NB4 (cell line): ENCODE measurements around the gene GRXCR2.

Experiments
- DNase-seq: peaks from one replicate; pipeline ENCODE4 v3.0.0; 2010; ENCODE audit warnings: low read depth
- H3K4me3 ChIP-seq: one replicate; pipeline ENCODE4 v1.5.1; 2011; ENCODE audit warnings: mild to moderate bottlenecking, low read depth, low read length, moderate library complexity
- MYC ChIP-seq: IDR thresholded peaks from 2 replicates; pipeline ENCODE4 v1.6.1; 2011; ENCODE audit warnings: low read depth, low read length
- POLR2A ChIP-seq: IDR thresholded peaks from 2 replicates; pipeline ENCODE4 v1.6.1; 2011; ENCODE audit warnings: mild to moderate bottlenecking; ENCODE audit not compliant: insufficient read length; ENCODE audit errors: extremely low read depth
- TF ChIP-seq, protein P1 (sequence below): IDR thresholded peaks from 2 replicates; pipeline ENCODE4 v1.6.1; 2011; ENCODE audit warnings: low read depth, low read length
- TF ChIP-seq, protein P2 (sequence below): IDR thresholded peaks from one replicate; pipeline ENCODE4 v1.5.1; 2012; ENCODE audit warnings: low read depth, low read length

Gene GRXCR2

DNA sequence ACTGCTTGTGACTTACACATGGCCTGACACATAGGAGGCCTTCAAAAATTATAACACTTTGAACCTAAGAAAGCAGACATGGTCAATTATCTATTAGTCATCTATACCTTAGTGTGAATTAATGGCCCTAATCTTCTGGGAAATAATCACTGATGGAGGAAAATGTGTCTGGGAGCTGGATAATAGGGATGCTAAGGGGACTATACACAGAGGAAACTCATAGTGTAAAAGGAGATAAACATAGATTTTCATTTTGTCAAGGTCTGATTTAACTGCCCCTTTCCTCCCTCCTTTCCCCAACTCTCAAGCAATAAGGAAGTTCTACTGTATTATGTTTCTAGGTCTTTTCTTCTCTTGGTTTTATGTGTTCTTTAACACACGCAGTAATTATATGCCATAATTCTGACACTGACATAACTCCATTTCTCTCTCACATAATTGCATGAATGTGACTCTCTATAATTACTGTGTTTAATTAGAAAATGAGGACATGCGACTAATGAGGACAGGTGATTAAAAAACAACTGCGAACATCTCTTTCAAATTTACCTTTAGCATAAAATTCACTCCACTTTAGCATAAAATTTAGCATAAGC is 18.9 kb downstream of the GRXCR2 start:
- TF ChIP-seq, protein P1, sequence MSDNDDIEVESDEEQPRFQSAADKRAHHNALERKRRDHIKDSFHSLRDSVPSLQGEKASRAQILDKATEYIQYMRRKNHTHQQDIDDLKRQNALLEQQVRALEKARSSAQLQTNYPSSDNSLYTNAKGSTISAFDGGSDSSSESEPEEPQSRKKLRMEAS, result no peak
- TF ChIP-seq, protein P2, sequence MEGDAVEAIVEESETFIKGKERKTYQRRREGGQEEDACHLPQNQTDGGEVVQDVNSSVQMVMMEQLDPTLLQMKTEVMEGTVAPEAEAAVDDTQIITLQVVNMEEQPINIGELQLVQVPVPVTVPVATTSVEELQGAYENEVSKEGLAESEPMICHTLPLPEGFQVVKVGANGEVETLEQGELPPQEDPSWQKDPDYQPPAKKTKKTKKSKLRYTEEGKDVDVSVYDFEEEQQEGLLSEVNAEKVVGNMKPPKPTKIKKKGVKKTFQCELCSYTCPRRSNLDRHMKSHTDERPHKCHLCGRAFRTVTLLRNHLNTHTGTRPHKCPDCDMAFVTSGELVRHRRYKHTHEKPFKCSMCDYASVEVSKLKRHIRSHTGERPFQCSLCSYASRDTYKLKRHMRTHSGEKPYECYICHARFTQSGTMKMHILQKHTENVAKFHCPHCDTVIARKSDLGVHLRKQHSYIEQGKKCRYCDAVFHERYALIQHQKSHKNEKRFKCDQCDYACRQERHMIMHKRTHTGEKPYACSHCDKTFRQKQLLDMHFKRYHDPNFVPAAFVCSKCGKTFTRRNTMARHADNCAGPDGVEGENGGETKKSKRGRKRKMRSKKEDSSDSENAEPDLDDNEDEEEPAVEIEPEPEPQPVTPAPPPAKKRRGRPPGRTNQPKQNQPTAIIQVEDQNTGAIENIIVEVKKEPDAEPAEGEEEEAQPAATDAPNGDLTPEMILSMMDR, result no peak
- TF ChIP-seq MYC (no peak), POLR2A (no peak)
- no peak for DNase-seq
- no peak overlapping the region for H3K4me3 ChIP-seq

- TF ChIP-seq, protein P1, result no peak
- TF ChIP-seq MYC (no peak), POLR2A (no peak)
- TF ChIP-seq, protein P2, result no peak
- DNase-seq, result no peak
- H3K4me3 ChIP-seq, result no peak overlapping the region
Measured at GRCh38 chr5:145852990-145853389, 19.8 kb downstream of the GRXCR2 start.

GRCh38 chr5:145848854-145849253 is 24.0 kb downstream of the GRXCR2 start:
- H3K4me3 ChIP-seq, result no peak overlapping the region
- no peak for DNase-seq
- TF ChIP-seq MYC, result no peak
- TF ChIP-seq, protein P1, result no peak
- TF ChIP-seq, protein P2, result no peak
- TF ChIP-seq POLR2A, result no peak

DNA sequence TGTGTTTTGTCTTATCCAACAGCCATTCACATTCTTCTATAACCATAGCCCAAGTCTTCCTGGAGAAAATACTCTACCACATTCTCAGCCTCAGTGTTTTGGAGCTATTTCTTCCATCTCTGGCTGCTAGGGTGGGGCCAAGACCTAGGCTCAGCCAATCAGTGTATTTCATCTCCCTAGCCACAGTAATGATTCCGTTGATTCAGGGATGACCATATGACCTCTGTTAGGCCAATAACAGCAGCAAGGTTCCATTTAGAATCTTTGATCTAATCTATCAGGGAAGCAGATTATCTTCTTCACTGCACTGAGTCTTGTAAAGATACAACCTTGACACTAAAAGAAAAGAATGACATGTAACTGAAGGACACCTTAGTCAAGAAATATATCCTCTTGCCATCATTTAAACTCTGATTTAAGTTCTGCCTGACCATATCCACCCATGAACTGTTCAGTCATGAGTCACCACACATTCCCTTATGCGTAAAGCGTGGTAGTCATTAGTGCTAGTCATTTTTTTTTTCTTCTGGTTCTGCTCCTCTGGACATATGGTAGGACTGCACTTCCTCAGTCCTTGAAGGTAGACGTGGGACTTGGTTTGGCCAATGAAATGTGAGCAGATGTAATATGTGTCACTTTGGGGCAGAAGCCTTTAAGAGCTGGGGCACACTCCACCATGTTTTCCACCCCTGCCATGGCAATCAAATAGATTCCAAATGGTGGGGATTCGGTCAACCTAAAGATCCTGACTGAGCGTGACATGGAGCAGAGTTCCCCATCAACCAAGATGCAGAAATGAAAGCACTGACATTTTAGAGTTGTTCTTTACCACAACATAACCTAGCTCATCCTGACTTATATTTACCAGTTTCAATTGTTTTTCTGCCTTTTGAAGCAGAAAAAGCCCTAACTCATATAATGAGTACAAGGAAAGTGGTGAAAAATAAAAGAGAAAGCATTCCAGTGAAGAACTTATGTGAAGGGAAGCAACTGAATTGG is 25.0 kb downstream of the GRXCR2 start:
- H3K4me3 ChIP-seq, result no peak overlapping the region
- TF ChIP-seq MYC (no peak), POLR2A (no peak)
- TF ChIP-seq, protein P1, result no peak
- TF ChIP-seq, protein P2, result no peak
- no peak for DNase-seq

DNA sequence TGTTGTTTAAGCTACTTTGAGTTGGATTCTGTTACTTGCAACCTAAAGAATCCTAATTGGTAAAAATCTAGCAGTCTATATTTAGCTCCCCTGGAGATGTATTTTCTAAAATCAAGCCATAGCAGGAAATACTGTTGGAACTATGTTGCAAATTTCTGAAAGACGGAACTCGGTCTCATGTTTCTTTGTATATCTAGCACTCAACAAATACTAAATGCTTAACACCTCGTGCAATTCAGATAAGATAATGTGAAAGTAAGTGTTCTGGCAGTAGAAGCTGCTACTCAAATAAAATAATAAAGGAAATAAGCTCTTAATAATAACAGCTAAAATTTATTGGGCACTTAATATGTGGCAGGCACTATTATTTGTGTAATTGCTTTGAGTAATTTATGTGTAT is 26.7 kb downstream of the GRXCR2 start:
- TF ChIP-seq, protein P1, result no peak
- TF ChIP-seq, protein P2, result no peak
- TF ChIP-seq MYC, result no peak
- no peak for TF ChIP-seq POLR2A
- DNase-seq, result no peak
- no peak overlapping the region for H3K4me3 ChIP-seq
